ENCODE results near the gene AMFR.

Gene AMFR

DNA sequence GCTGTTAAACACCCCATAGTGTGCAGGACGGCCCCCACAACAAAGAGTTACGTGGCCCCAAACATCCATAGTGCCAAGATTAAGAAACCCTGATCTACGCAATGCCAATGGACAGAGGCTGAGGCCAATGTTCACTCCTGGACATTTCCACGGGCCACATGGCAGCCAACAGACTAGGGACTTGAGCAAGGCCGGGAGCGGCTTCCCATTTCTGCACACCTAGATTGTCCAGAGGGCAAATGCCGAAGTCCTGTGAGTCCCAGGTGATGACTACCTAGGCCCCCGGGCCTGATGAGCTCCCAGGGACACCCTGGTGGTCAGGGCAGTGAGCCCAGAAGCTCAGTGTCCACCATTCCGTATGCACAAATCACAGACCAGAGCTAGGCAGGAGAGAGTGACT, 95.5 kb downstream of the AMFR start:
- no peak for DNase-seq

DNA sequence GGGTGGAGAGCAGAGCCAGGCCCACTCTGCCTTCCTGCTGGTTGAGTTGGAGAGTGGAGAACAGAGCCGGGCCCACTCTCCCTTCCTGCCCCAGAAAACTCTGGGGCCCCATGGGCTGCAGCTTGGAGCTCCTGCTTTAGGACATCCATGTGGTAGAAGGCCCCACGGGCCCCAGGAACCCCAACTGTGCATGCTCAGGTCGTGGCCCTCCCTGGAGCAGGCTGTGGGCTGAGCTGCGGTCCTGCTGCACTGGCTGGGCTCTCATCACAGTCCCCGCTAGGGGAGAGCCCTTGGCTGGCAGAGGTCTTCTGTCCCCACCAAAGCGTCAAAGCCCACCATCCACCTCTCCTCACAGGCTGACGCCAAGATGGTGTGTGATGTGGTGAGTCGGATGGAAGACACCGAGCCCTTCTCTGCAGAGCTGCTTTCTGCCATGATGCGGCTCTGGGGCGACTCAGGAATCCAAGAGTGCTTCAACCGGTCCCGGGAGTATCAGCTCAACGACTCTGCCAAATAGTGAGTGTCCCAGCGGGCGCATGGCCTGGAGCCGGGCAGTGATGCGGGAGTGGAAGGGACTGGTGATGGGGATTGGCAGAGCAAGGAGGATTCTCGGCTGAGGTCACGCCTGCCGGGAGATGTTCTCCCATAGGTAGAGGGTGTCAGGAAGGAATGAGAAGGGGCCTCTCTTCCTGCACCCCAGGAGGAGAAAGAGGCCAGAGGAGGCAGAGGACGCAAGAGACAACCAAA, 96.9 kb downstream of the AMFR start:
- DNase-seq, result no peak

DNA sequence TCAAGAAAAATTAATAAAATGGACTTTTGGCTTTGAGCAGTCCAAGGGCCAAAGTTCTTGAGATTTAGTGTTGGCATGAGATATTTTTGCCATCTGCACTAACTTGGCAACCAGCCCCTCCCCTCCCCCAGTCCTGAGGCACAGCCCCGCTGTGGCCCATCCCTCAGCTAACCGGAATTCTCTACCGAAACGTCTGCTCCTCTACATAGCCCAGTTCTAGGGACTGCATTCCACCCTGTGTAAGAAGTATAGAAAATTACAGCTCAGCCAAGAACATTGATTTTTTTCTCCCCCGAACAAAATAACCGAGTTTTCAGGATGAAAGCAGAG, 97.5 kb downstream of the AMFR start:
- no peak for DNase-seq

DNA sequence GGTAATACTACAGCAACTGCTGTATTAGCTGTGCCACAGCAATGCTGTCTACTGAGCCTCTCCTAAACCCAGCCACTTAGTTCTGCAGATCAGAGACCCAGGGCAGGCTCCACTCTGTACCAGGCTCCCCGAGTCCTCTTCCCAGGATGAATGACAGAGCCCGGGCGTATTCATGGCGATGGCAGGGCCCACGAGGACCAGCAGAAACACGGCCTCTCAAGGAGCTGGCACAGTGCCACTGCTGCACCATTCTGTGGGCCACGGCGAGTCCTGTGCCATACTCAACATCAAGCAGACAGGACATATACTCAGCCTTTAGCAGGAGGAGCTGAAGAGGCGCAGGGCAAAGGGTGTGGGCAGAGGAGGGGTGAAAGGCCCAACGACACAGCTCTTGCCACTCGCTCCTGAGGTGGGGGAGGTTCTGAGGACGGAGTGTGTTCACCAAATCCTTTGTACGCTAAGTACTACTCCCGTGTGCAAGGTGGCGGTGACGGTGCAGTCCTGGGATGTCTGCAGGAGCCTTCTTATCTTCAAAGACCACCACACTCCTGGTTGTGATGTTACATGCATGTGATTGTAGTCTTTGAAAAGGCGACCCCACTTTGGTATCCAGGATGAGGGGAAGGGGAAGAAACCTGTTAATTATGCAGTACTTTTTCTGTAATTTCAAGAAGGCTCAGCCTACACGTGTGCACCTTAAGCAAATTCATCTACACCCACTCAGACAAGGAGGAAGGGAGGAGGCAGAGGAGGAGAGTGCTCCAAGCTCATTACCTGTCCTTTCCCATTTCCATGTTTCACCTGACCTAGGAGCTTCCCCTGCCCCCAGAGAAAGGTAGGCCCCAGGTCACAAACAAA, 98.0 kb downstream of the AMFR start:
- no peak for DNase-seq

DNA sequence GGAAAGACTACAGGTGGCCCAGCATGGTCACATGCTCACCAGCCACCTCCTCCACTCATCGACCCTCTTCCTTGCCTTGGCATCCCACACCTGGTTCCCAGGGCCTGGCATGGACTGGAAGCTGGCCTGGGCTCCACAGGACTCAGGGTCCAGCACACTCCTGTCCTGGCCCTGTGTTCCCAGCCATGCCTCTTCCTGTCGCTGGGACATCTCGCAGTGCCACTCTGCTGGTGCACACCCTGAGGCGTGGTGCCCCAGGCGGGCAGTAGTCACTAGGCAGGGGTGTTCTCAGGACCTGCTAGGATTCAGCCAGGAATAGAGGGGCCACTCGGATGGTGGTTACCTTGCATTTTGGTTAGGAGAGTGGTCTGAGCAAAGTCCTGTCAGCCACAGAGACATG, 99.4 kb downstream of the AMFR start:
- DNase-seq, result no peak

DNA sequence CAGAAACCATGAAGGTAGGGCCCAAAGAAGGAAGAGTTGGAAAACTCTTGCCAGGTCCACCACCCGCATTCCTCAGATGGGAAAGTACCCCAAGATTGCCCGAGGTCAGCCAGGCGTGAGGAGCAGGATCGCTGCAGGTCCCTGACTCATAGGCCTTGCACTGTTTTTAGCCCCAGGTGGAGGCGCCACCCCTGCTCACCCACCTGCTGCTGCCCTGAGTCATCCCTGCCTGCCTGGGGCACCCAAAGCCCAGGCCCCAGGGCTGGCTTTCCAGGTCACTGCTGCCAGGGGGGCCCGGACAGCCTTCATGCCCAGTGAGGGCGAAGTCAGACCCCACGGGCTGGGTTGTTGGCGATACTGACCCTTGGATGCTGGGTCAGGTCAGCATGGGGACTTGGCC, 100.9 kb downstream of the AMFR start:
- DNase-seq, result no peak

DNA sequence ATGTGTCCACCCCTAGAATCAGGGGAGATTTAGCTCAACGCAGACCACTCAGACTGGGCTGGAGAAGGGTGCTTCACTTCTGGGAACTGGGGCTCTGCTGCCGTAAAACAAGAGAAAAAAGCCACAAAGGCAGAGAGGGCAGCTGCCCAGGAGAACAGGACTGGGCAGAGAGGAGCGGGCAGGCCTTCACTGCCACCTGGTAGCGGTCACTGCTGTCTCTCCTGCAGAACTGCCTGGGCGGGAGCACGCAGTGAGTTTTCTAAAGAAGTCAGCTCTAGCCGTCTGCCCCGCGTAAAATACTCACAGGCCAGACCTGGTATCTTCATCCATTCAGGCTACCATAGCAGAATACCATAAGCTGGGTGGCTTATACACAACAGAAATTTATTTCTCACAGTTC, 103.8 kb downstream of the AMFR start:
- no peak for DNase-seq

DNA sequence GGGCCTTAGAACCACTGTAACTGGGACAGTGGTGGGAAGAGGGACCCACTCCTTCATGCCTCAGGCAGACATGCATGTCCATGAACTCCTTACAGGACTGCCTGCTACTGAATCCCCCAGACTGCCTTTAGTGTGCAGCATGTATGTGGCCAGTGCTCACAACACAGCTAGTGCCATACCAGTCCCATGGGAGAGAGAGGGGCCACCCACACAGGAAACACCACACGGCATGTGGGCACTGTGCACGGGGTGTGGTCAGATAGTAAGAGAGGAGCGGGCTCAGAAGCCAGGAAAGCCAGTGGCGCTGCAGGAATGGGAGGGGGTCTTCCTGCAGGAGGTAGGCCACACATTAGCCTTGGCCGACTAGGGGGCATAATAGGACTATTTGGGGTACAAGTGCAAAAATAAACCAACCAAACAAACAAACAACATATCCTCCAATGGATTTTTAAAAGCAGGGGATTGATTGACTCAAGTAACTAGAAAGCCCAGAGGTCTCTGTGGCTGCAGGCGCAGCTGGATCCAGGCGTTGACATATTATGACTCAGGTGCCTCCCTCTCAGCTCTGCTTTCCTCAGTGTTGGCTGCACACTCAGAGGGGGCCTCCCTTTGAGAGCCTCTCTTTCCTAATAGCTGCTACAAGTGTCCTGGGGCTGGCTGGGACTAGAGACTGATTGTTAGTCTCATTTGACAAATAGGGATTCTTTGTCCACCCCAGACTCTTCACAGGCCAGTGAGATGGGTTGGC, 104.4 kb downstream of the AMFR start:
- no peak for DNase-seq

DNA sequence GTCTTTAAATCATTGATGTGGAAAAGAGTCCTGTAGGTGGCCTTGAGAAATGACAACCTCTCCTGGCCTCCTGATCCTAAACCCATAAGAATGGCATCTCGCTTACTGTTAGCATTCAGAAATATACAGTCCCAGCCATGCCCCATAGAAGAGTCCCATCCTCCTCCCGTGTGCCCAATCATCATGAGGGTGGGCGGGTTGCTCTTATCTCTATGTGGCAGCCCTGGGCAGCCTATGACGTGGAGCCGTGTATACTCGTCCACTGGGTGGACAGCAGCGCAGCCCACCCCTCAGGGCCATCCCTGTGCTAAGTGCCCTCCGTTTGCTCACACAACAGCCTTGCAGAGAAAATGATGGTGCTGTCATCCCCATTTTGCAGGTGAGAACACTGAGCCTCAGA, 105.3 kb downstream of the AMFR start:
- no peak for DNase-seq

DNA sequence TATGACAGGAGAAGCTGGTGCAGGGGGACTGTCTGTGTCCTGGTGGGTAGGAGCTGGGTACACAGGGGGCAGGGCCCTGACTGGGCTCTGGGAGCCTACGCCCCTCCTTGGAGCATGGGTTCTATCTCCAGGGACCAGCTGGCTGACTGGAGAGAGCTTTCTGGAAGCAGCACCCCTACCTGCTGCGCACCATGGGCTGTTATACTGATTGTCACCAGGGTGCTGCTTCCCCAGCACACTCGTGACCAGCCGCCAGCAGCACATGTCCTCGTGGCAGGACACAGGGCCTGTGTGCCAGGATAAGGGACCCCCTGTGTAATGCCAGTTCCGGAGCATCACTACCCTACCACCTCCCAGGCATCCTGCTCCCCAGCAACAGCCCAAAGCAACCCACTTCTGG, 106.0 kb downstream of the AMFR start:
- DNase-seq, result no peak

DNA sequence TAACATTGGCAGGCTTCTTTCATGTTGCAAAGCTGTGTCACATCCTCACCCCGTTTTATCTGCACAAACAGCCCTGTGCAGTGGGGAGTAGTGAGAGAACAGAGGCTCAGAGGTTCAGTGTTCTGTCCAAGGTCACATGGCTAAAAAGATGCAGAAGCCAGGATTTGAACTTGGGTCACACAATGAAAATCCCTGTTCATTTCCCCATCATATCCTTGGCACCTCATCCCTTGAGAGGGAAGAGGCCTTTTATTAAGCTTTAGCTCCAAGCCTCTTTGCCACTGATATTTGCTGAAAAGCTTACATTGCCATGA, 106.6 kb downstream of the AMFR start:
- DNase-seq, result no peak

DNA sequence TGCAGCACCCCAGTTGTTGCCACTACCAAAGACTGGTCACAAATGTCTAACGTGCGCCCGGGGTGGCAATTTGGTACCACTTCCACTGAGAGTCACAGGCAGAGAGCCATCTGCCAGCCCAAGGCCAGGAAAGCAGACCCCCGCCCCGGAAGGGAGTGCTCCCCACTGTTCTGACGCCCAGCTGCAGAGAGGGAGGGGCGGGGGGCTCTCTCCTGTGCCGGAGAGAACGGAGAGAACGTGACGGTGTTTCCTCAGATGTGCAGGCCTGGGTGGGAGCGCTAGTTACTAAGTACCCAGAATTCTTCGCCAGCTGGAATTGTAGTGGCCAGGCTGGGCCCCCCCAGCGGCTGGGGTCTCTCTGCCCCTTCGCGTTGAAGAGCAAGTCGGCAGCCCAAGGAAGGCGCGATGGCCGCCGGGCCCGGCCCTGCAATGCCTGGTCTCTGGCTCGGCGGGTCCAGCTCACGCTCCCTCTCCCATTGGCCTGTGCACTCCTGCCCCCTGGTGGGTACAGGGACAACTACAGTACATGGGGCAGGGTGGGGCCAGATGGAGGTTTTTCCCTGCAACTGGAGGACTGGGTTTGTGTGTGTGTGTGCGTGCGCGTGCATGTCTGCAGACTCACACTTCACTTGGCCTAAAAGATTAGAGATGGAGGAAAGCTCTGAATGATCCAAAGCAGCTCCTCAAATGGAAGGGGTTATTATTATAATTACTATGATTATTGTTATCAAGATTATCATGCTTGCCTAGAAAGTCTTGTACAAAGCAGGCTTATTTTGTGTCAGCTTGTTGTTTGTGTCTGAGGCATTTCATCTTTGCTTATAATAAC, 107.1 kb downstream of the AMFR start:
- peak; percentile 74 for DNase-seq

DNA sequence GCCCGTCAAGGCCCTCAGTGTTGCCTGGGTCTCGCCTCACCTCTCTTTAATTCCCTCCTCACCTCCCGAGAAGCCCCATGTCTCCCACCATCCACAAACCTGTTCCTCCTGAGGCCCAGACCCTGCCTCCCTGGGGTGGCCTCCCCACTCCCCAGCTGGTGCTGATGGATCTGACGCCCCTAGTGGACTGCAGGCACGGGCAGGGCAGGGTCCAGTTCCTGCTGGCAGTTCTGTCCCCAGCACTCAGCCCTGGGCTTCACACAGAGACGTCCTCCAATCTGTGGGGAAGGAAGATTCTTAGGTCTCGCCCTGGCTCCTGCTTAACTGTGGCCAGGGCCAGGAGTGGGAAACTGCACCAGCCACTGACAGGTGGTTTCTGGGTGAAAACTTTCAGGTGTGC, 108.8 kb downstream of the AMFR start:
- DNase-seq, result no peak

DNA sequence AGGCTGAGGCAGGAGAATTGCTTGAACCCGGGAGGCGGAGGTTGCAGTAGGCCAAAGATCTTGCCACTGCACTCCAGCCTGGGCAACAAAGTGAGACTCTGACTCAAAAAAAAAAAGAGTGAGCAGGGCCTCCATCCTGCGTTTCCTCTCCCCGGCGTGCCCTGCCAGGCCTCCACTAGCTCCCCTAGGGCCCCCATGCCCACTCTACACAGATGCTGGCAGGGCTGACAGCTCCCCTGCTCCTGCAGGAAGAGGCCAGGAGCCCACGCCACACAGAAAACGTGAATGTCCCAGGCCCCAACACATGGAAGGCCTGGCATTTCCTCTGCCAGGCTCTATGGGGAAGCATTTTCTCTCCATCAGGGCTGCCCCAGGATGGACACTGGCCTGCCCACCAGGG, 109.4 kb downstream of the AMFR start:
- no peak for DNase-seq

DNA sequence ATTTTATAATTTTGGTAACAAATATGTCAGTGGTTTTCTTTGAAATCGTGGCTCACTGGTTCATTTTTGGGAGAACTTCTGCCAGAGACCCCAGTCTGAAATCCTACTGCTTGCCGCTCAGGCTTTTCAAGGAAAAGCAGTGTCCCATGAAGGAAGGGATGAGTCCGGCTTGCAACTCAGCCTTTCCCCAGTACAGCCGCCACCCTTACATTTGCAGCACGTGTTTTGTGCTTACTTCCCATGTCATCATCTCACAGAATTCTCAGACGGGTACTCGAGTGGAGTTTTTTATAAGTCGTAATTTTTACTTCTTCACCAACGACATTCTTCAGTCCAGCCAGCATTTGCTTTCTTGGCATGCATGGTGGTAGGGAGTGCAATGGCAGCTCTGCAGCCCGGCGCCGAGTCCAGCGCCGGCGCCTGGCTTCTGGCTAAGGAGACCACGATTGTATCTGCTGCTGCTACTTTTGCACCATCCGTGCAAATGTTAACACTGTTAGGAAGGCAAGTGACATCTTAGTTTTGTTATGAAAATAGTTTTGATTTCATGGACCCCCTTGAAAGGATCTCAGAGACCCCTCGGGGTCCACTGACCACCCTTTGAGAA, 111.0 kb downstream of the AMFR start:
- no peak for DNase-seq

DNA sequence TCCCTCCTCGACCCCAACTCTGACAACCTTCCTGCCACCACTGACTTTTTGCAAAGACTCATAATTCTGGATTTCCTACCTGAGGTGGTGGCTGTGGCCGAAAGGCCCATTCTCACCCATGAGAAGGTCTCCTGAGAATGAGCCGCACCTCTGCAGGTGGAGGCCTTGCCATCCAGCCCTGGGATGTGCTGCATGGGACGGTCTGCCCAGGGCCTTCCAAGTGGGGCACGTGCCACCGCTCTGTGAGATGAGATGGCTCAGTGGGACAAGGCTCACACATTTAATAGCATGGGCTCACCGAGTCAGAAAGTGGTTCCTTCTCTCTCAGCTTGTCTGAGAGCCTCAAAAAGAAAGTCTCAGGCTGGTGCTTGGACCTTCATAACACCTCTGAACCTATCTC, 112.8 kb downstream of the AMFR start:
- no peak for DNase-seq

DNA sequence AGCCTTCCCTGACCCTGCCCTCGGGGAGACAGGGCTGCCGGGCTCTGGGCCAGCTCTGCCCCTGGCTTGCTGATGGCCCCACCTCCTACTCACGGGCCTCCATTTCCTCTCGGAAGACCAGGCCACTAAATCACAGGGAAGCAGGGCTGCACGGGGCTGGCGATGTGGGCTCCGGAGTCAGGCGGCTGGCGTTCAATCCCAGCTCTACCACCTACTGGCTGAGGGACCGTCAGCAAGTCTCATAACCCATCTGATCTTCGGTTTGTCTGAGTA, 113.4 kb downstream of the AMFR start:
- no peak for DNase-seq

All from stimulated activated CD4-positive, alpha-beta T cell treated with anti-CD3 and anti-CD28 coated beads, Interleukin-4, amount 100 ng/mL, for 1 hour (primary cell).